ENCODE data around the gene GATB. TPM values are rescaled to one million over a fixed set of nuclear protein-coding genes. Genes with fewer than 3 reads are reported as not detected.

GATB gene
- total and polyA plus RNA-seq, 2 donors (not counting 1 experiment from before 2014, with no cell fraction given), result 11.6 to 19.2 TPM

DNA sequence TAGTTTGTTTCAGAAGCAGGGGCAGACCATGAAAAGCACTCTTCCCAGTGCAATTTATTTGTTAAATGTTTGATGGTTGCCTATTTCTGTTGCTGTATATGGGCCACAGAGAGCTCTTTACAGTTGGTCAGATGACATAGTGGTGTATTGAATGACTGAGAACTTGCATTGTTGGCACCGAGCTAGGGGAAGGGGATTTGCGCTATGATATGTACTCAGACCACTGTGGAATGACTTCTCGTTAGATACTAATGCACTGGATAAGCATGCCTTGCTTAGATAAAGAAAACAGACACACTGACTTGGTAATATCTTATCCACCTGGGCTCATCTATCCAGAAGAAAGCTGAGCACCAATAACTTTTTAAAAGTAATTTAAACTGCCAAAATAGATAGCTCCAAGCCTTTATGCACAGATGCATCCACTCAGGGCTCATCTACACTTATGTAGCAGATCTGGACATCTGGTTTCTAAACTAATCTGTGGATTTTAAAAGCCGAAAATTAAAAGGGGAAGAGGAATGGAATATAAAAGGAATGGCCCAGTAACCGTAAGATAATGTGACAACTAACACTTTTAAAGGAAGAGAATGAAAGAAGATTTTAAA is 132.7 kb downstream of the GATB start:
- Histone ChIP-seq H3K27me3 (replicated peaks in 1 of 4; ENCODE audit: control extremely low read depth in 1 of 4, control insufficient read depth in 3 of 4, insufficient read depth in 4 of 4, low read length in 3 of 4) (peaks cover 0 to 4% (median 1%) of the 10 kb centered on the region in 4 experiments), H3K9me3 (ENCODE audit: control extremely low read depth in 1 of 3, control insufficient read depth in 2 of 3, insufficient read depth in 1 of 3, low read length in 2 of 3) (no peaks in the 10 kb centered on the region), H2AFZ (ENCODE audit: insufficient read depth, low read depth, low read length, poor library complexity, severe bottlenecking) (no peak overlapping the region), H3K27ac (ENCODE audit: low read length in 2 of 2) (no peak overlapping the region), H3K4me2 (replicated peaks; ENCODE audit: low read depth, low read length, poor library complexity, severe bottlenecking) (no peak overlapping the region), H4K20me1 (ENCODE audit: control insufficient read depth, insufficient read depth, low read length, poor library complexity, severe bottlenecking) (no peaks in the 10 kb centered on the region), H3K9ac (ENCODE audit: low read length) (no peak overlapping the region), H3K79me2 (ENCODE audit: control insufficient read depth, insufficient read depth, low read length) (no peaks in the 10 kb centered on the region), H3K36me3 (replicated peaks in 1 of 2; ENCODE audit: control extremely low read depth in 1 of 2, control insufficient read depth in 1 of 2, extremely low read depth in 1 of 2, insufficient read depth in 2 of 2, low read length in 1 of 2) (no peaks in the 10 kb centered on the region), H3K4me1 (ENCODE audit: control insufficient read depth in 2 of 2, insufficient read depth in 2 of 2, low read length in 2 of 2) (no peaks in the 10 kb centered on the region), H3K4me3 (ENCODE audit: control extremely low read depth in 1 of 5, extremely low read depth in 1 of 5, insufficient read depth in 1 of 5, low read depth in 2 of 5, low read length in 4 of 5) (no peak overlapping the region)
- no peak for ATAC-seq (ENCODE audit: low read depth)
- intact Hi-C loops (cut with micrococcal nuclease), result no loop called here
- peaks cover 22% of the 10 kb centered on the region for H3K27me3 Mint-ChIP-seq
- TF ChIP-seq, protein P1, sequence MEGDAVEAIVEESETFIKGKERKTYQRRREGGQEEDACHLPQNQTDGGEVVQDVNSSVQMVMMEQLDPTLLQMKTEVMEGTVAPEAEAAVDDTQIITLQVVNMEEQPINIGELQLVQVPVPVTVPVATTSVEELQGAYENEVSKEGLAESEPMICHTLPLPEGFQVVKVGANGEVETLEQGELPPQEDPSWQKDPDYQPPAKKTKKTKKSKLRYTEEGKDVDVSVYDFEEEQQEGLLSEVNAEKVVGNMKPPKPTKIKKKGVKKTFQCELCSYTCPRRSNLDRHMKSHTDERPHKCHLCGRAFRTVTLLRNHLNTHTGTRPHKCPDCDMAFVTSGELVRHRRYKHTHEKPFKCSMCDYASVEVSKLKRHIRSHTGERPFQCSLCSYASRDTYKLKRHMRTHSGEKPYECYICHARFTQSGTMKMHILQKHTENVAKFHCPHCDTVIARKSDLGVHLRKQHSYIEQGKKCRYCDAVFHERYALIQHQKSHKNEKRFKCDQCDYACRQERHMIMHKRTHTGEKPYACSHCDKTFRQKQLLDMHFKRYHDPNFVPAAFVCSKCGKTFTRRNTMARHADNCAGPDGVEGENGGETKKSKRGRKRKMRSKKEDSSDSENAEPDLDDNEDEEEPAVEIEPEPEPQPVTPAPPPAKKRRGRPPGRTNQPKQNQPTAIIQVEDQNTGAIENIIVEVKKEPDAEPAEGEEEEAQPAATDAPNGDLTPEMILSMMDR (IDR thresholded peaks at IDR 0.05), result no peak
- TF ChIP-seq EZH2 (IDR thresholded peaks at IDR 0.05; ENCODE audit: borderline replicate concordance, insufficient read depth, low read depth, low read length, poor library complexity, severe bottlenecking), result no peak
- H3K9me3 Mint-ChIP-seq (ENCODE audit: insufficient read depth), result no peaks in the 10 kb centered on the region
- WGBS (ENCODE audit: insufficient coverage), result 80% methylated on average over 2 of the region's 5 CpGs
- no peak for DNase-seq
- ChIA-PET POLR2A (no interaction called here), CTCF (no interaction called here)
- H3K4me3 Mint-ChIP-seq, result no peak overlapping the region
- no peak overlapping the region for H3K27ac Mint-ChIP-seq
- H3K4me1 Mint-ChIP-seq, result no peaks in the 10 kb centered on the region

DNA sequence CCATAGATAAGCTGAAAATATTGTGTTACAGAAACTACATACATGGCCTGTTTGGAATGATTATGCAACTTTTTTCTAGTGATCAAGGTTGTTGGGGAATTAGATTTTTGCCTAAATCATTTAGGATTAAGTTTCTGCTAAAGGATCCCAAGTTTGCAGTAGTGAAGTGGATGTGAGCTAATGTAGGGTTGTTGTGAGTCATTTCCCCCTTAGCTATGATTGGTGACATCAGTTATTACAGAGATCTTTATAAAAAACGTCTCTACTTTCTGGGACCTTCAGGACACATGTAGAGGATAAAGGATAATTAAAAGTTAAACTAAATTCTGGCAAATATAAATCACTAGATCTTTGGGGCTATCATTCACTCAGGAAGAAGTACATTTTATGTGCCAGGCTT is 133.3 kb downstream of the GATB start:
- DNase-seq (no peak), ATAC-seq (ENCODE audit: low read depth) (no peak)
- Mint-ChIP-seq H3K4me3 (no peak overlapping the region), H3K4me1 (no peaks in the 10 kb centered on the region), H3K27me3 (peaks cover 24% of the 10 kb centered on the region), H3K27ac (no peak overlapping the region), H3K9me3 (ENCODE audit: insufficient read depth) (no peaks in the 10 kb centered on the region)
- Histone ChIP-seq H3K4me1 (ENCODE audit: control insufficient read depth in 2 of 2, insufficient read depth in 2 of 2, low read length in 2 of 2) (no peaks in the 10 kb centered on the region), H3K79me2 (ENCODE audit: control insufficient read depth, insufficient read depth, low read length) (no peaks in the 10 kb centered on the region), H3K36me3 (replicated peaks in 1 of 2; ENCODE audit: control extremely low read depth in 1 of 2, control insufficient read depth in 1 of 2, extremely low read depth in 1 of 2, insufficient read depth in 2 of 2, low read length in 1 of 2) (no peaks in the 10 kb centered on the region), H3K27me3 (replicated peaks in 1 of 4; ENCODE audit: control extremely low read depth in 1 of 4, control insufficient read depth in 3 of 4, insufficient read depth in 4 of 4, low read length in 3 of 4) (peaks cover 0 to 4% (median 1%) of the 10 kb centered on the region in 4 experiments), H3K27ac (ENCODE audit: low read length in 2 of 2) (no peak overlapping the region), H2AFZ (ENCODE audit: insufficient read depth, low read depth, low read length, poor library complexity, severe bottlenecking) (no peak overlapping the region), H3K9ac (ENCODE audit: low read length) (no peak overlapping the region), H3K4me3 (ENCODE audit: control extremely low read depth in 1 of 5, extremely low read depth in 1 of 5, insufficient read depth in 1 of 5, low read depth in 2 of 5, low read length in 4 of 5) (no peak overlapping the region), H3K9me3 (ENCODE audit: control extremely low read depth in 1 of 3, control insufficient read depth in 2 of 3, insufficient read depth in 1 of 3, low read length in 2 of 3) (no peaks in the 10 kb centered on the region), H3K4me2 (replicated peaks; ENCODE audit: low read depth, low read length, poor library complexity, severe bottlenecking) (no peak overlapping the region), H4K20me1 (ENCODE audit: control insufficient read depth, insufficient read depth, low read length, poor library complexity, severe bottlenecking) (no peaks in the 10 kb centered on the region)
- no peak for TF ChIP-seq EZH2 (IDR thresholded peaks at IDR 0.05; ENCODE audit: borderline replicate concordance, insufficient read depth, low read depth, low read length, poor library complexity, severe bottlenecking)
- TF ChIP-seq, protein P1 (IDR thresholded peaks at IDR 0.05), result no peak
- WGBS (ENCODE audit: insufficient coverage), result no CpG with 5 or more reads among the region's 1 CpG
- CTCF ChIA-PET, result no interaction called here
- intact Hi-C loops (cut with micrococcal nuclease), result no loop called here
- POLR2A ChIA-PET, result no interaction called here
